Activated naive CD4-positive, alpha-beta T cell treated with anti-CD3 and anti-CD28 coated beads for 36 hours (primary cell): Measurements from ENCODE around the gene SYS1. TPM values are rescaled to one million over a fixed set of nuclear protein-coding genes. Genes with fewer than 3 reads are reported as not detected.

Source experiments
- CTCF ChIA-PET: fragments of 350-600 bp; sonication (Branson Sonifier 250); formaldehyde crosslinking; loops from one replicate; lab custom pipeline; 2021; ENCODE audit warnings: antibody characterized with exemption; lab: Charles Lee
- DNase-seq: peaks from one replicate; pipeline ENCODE4 v3.0.0-alpha.2; 2020
- H3K27ac Mint-ChIP-seq: one replicate; pipeline ENCODE4 v1.8.0; 2021; ENCODE audit warnings: mild to moderate bottlenecking, mixed read lengths
- H3K27me3 Mint-ChIP-seq: one replicate; pipeline ENCODE4 v1.8.0; 2021; ENCODE audit warnings: low read depth, mixed read lengths
- H3K36me3 Mint-ChIP-seq: one replicate; pipeline ENCODE4 v1.8.0; 2021; ENCODE audit warnings: low read depth, mixed read lengths
- H3K4me1 Mint-ChIP-seq: one replicate; pipeline ENCODE4 v1.8.0; 2021; ENCODE audit warnings: low read depth, mixed read lengths
- H3K4me3 Mint-ChIP-seq: one replicate; pipeline ENCODE4 v1.8.0; 2021; ENCODE audit warnings: mild to moderate bottlenecking, moderate library complexity, mixed read lengths
- H3K9me3 Mint-ChIP-seq: one replicate; pipeline ENCODE4 v1.8.0; 2021; ENCODE audit warnings: mixed read lengths
- intact Hi-C: fragments of 100-400 bp; cut with micrococcal nuclease; formaldehyde crosslinking; loops from one replicate; pipeline ENCODE4 v1.15.1; 2023
- total RNA-seq, 2 experiments: library from RNA; stranded (reverse); gene quantifications; one replicate each; pipeline ENCODE4 v1.2.3, GENCODE V29; 2021

SYS1 gene
- total RNA-seq, 2 experiments from 2014 or later = 24.0 to 26.0 TPM

- peaks cover 14% of the 10 kb centered on the region for H3K4me1 Mint-ChIP-seq
- no peak for DNase-seq
- no peaks in the 10 kb centered on the region for H3K27me3 Mint-ChIP-seq
- peaks cover 4% of the 10 kb centered on the region for H3K36me3 Mint-ChIP-seq
- no peak overlapping the region for H3K27ac Mint-ChIP-seq
- CTCF ChIA-PET = interaction anchor here (0.6 to 1.6 kb wide), 4 partner anchors 22 to 245 kb away, joined by 3 to 6 read pairs (median 3); partner anchors contain the start of gene SYS1
- no peak overlapping the region for H3K4me3 Mint-ChIP-seq
- intact Hi-C loops = no loop called here
- no peaks in the 10 kb centered on the region for H3K9me3 Mint-ChIP-seq
These were observed 22.0 kb upstream of the SYS1 start for GRCh38 chr20:45340951-45341350.

DNA sequence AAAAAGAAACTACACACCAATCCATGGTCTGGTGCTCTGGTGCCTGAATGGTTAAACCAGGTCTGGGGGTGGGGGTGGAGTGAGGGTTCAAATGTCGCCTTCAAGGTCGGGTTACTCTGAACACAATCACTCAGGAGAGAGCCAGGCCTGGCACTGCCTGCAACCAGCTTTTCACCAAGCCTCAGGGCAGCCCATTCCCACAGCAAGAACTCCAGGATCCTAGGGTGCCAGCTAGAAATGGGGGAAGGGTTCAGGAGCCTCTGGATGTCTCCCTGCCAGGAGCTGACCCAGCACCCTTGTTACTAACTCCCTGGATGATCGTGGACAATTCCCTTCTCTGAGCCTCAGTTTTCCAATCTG is 21.4 kb upstream of the SYS1 start:
- DNase-seq = no peak
- CTCF ChIA-PET = interaction anchor here (0.5 to 1.3 kb wide), 3 partner anchors 25 to 48 kb away, joined by 3 to 6 read pairs (median 3); no protein-coding TSS in a partner anchor
- Mint-ChIP-seq H3K36me3 (peaks cover 5% of the 10 kb centered on the region), H3K9me3 (no peaks in the 10 kb centered on the region), H3K4me3 (no peak overlapping the region), H3K4me1 (peaks cover 20% of the 10 kb centered on the region), H3K27ac (no peak overlapping the region), H3K27me3 (no peaks in the 10 kb centered on the region)
- intact Hi-C loops = no loop called here

DNA sequence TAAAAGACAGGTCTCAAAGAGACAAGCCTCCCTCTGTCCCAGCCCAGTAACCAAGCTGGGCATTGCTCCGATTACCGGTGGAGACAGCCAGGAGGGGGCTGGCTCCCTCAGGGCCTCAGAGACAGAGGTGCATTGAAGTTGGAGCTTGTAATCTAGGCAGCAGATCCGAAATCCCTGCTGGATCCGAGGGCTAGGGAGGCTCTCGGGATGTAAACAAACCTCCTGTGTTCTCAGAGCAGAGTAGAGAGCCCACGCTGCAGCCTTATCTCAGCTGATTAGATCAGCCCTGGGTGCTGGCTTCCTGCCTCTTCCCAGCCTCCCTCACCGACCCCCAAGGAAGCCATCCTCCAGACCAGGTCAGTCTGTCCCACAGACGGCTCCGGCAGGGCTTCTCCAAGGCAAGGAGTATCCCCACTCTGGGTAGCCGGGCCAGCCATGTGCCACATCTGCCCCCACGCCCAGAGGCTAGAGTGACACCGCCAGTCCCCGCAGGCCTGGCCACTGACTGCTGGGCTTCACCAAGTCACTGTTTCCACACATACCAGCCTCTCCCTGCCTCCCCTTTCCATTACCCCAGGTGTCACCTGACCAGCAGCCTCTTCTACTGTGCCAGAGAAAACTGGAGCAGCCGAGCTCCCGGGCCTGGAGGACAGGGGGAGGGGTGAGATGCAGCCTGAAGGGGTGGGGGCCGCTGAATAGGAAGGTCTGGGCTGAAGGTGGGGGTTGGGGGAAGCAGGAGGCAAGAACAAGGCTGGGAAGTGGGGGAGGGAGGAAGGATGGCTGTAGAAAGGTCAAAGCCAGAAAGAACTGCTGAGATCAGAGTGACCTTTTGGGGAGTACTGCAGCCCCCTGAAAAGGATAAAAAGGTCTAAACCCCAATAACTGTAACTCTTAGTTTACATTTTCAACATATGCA is 20.8 kb upstream of the SYS1 start:
- Mint-ChIP-seq H3K27ac (no peak overlapping the region), H3K4me3 (no peak overlapping the region), H3K36me3 (peaks cover 6% of the 10 kb centered on the region), H3K4me1 (peaks cover 26% of the 10 kb centered on the region), H3K9me3 (no peaks in the 10 kb centered on the region), H3K27me3 (no peaks in the 10 kb centered on the region)
- no peak for DNase-seq
- CTCF ChIA-PET = interaction anchor here (0.5 to 1.3 kb wide), 2 partner anchors 25 to 30 kb away, joined by 3 to 6 read pairs; no protein-coding TSS in a partner anchor
- intact Hi-C loops = no loop called here

GRCh38 chr20:45342855-45343531 is 20.0 kb upstream of the SYS1 start:
- Mint-ChIP-seq H3K4me1 (peaks cover 32% of the 10 kb centered on the region), H3K36me3 (peaks cover 6% of the 10 kb centered on the region)

DNA sequence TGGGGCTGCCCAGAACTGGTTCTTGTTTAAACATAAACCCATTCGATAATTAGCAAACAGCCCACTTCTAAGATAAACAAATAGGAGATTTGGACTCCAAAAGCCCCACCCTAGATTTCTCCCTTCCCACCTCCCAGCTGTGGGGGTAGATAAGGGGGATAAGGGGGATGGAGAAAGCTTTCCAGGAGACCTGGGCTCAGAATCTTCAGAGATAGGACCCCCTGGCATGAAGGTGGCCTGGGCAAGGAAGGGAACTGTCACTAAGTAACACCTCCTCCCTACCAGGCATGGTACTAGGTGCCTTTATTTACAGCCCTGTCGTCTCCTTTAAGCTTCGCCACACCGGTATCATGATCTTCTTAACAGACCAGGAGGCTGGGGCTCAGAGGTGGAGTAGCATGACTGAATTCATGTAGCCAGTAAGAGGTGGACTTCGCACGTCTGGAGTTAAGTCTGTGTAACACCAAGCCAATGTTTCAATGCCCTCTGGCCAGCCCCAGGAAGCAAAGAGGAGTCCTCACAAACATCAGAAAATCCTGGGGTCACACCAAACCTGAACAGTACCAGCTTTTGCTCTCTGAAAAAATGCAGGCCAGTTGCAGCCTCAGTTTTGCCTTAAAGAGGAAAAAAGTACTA is 19.3 kb upstream of the SYS1 start:
- Mint-ChIP-seq H3K4me3 (no peak overlapping the region), H3K4me1 (peaks cover 35% of the 10 kb centered on the region), H3K9me3 (no peaks in the 10 kb centered on the region), H3K27ac (no peak overlapping the region), H3K27me3 (no peaks in the 10 kb centered on the region), H3K36me3 (peaks cover 6% of the 10 kb centered on the region)
- intact Hi-C loops = no loop called here
- CTCF ChIA-PET = interaction anchor here (0.7 kb wide), 1 partner anchor 94 kb away, joined by 3 read pairs; no protein-coding TSS in a partner anchor
- DNase-seq = no peak

More at GRCh38 chr20:45342855-45343531, 20.0 kb upstream of the SYS1 start:
- CTCF ChIA-PET = no interaction called here
- no peak overlapping the region for H3K4me3 Mint-ChIP-seq
- H3K27me3 Mint-ChIP-seq = no peaks in the 10 kb centered on the region
- no peaks in the 10 kb centered on the region for H3K9me3 Mint-ChIP-seq
- intact Hi-C loops = no loop called here
- no peak for DNase-seq
- no peak overlapping the region for H3K27ac Mint-ChIP-seq

DNA sequence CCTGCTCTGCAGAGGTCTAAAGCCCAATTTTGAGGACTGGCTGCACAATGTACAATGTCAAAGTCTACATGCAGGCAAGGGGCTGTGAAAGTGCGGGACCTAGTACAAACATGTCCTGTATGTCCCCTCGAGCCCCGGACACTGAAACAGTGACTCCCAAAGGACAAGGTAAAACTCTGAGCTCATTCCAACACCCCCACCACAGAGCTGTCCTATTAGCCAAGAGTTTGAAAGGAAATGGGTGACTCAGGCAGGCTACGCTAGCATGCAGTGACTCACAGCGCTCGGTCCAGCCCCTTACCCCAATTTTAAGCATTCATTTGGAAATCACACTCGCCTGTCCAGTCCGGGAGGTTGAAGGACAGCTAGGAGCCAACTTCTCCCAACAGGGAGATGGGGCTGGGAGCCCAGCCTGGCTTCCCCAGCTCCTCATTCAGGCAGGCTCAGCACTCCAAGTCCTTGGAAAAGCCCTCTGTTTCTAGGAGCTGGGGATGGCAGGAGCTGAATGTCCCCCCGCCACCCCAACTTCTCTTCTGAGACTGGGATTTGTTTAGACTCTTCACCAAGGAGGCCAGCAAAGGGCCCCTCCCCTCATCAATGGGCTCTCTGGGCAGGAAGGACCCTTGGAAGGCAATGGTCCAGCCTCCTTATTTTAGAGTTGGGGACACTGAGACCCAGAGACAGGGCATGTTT is 18.6 kb upstream of the SYS1 start:
- no peak overlapping the region for H3K4me3 Mint-ChIP-seq
- intact Hi-C loops = no loop called here
- CTCF ChIA-PET = interaction anchor here (0.7 kb wide), 1 partner anchor 93 kb away, joined by 3 read pairs; no protein-coding TSS in a partner anchor
- no peaks in the 10 kb centered on the region for H3K9me3 Mint-ChIP-seq
- no peak overlapping the region for H3K27ac Mint-ChIP-seq
- H3K4me1 Mint-ChIP-seq = peaks cover 36% of the 10 kb centered on the region
- H3K27me3 Mint-ChIP-seq = no peaks in the 10 kb centered on the region
- peak; percentile 37 for DNase-seq
- peaks cover 5% of the 10 kb centered on the region for H3K36me3 Mint-ChIP-seq

DNA sequence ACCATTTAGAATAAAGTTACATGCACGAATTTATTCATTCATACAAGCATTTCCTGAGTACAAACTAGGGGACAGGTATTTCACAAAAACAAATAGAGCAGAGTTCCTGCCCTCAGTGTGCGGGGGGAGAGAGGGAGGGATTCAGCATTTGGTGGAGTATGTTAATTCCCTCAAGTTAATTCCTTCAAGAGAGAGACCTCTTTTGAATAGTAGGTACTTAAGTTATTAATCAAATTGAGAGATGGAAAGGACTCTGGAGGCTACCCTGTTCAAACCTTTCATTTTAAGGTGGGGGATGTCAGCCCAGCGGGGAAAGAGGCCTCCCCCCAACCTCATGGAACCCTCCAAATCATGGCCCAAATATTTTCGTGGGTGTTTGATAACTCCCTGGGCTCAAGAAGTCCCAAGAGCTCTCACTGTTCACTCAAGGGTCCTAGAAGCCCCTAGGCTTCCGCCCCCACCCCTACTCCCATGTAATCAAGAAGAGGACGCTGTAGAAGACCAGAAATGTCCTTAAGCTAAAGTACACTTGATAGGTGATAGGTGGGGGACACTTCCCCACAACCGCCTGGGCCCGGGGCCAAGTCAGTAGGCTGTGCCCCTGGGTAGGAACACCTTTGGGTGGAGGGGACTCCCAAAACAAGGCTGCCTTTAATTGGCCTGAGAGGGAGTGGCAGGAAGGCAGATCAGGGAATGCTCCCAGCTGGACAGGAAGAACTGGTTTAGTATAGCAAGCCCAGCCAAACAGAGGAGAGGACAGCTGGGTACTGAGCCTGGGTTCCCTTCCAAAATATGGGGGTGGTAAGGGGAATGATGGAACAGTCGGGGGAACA is 17.6 kb upstream of the SYS1 start:
- Mint-ChIP-seq H3K27ac (peak overlapping the region; percentile 46), H3K36me3 (peaks cover 5% of the 10 kb centered on the region), H3K4me3 (no peak overlapping the region), H3K9me3 (no peaks in the 10 kb centered on the region), H3K4me1 (peaks cover 38% of the 10 kb centered on the region), H3K27me3 (no peaks in the 10 kb centered on the region)
- no peak for DNase-seq
- intact Hi-C loops = no loop called here
- CTCF ChIA-PET = no interaction called here

- intact Hi-C loops = loop anchor here (1.0 kb wide), 1 partner anchor 9 kb away; no protein-coding TSS in a partner anchor
- peaks cover 5% of the 10 kb centered on the region for H3K36me3 Mint-ChIP-seq
- peak; percentile 43 for DNase-seq
- peak overlapping the region; percentile 80 for H3K4me3 Mint-ChIP-seq
- H3K27ac Mint-ChIP-seq = no peak overlapping the region
- CTCF ChIA-PET = interaction anchor here (1.9 to 3.2 kb wide), 4 partner anchors 16 to 91 kb away, joined by 4 to 20 read pairs (median 13); partner anchors contain the start of gene SYS1
- no peaks in the 10 kb centered on the region for H3K9me3 Mint-ChIP-seq
- no peaks in the 10 kb centered on the region for H3K27me3 Mint-ChIP-seq
- H3K4me1 Mint-ChIP-seq = peaks cover 38% of the 10 kb centered on the region
These were observed 16.7 kb upstream of the SYS1 start for GRCh38 chr20:45346291-45346718.

GRCh38 chr20:45346851-45347250 is 16.1 kb upstream of the SYS1 start:
- H3K36me3 Mint-ChIP-seq = peaks cover 5% of the 10 kb centered on the region

DNA sequence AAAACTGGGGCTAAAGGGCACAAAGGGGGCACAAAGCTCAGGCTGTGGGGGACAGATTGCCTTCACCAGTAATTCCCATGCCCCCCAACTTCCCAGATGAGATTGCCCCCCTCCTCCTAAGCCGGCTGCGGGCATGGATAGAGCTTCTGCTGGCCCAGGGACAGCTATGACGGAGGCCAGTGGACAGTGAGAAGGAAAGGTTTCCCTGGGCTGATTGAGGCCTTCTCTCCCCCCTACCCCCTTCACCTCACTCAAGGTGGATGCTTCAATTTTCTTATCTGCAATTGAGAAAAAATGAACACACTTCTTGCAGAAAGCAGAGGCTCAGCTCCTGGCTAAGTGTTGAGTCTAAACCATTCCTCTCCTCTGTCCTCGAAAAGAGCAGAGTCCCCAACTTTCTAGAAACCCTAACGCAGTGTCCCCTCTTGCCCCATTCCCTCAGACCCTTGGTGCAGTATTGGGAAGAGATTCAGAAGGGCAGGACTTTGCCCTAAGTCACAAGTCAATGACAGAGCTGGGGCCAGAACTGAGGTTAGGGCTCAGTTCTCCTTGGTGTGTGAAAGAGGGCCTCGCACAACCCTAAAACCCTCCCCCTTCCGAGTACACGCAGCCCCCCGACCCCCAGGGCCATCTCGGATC is 15.5 kb upstream of the SYS1 start:
- H3K27me3 Mint-ChIP-seq = no peaks in the 10 kb centered on the region
- DNase-seq = no peak
- H3K4me3 Mint-ChIP-seq = peak overlapping the region; percentile 80
- H3K27ac Mint-ChIP-seq = peak overlapping the region; percentile 77
- CTCF ChIA-PET = interaction anchor here (0.6 to 3.2 kb wide), 9 partner anchors 14 to 424 kb away, joined by 3 to 20 read pairs (median 4); partner anchors contain the start of gene SYS1
- H3K36me3 Mint-ChIP-seq = peaks cover 5% of the 10 kb centered on the region
- intact Hi-C loops = no loop called here
- peaks cover 38% of the 10 kb centered on the region for H3K4me1 Mint-ChIP-seq
- no peaks in the 10 kb centered on the region for H3K9me3 Mint-ChIP-seq

More at GRCh38 chr20:45346851-45347250, 16.1 kb upstream of the SYS1 start:
- DNase-seq = no peak
- no peaks in the 10 kb centered on the region for H3K27me3 Mint-ChIP-seq
- H3K9me3 Mint-ChIP-seq = no peaks in the 10 kb centered on the region
- H3K27ac Mint-ChIP-seq = no peak overlapping the region
- H3K4me1 Mint-ChIP-seq = peaks cover 38% of the 10 kb centered on the region
- CTCF ChIA-PET = interaction anchor here (0.8 to 3.2 kb wide), 8 partner anchors 14 to 424 kb away, joined by 3 to 20 read pairs (median 4); partner anchors contain the start of gene SYS1
- intact Hi-C loops = loop anchor here (1.0 kb wide), 1 partner anchor 8 kb away; no protein-coding TSS in a partner anchor
- H3K4me3 Mint-ChIP-seq = peak overlapping the region; percentile 80
